ENCODE results near the gene SLC35E2B. TPM values are rescaled to one million over a fixed set of nuclear protein-coding genes. Genes with fewer than 3 reads are reported as not detected.

SLC35E2B gene
- total RNA-seq, 1 donor from 2014 or later: 42.8 TPM

DNA sequence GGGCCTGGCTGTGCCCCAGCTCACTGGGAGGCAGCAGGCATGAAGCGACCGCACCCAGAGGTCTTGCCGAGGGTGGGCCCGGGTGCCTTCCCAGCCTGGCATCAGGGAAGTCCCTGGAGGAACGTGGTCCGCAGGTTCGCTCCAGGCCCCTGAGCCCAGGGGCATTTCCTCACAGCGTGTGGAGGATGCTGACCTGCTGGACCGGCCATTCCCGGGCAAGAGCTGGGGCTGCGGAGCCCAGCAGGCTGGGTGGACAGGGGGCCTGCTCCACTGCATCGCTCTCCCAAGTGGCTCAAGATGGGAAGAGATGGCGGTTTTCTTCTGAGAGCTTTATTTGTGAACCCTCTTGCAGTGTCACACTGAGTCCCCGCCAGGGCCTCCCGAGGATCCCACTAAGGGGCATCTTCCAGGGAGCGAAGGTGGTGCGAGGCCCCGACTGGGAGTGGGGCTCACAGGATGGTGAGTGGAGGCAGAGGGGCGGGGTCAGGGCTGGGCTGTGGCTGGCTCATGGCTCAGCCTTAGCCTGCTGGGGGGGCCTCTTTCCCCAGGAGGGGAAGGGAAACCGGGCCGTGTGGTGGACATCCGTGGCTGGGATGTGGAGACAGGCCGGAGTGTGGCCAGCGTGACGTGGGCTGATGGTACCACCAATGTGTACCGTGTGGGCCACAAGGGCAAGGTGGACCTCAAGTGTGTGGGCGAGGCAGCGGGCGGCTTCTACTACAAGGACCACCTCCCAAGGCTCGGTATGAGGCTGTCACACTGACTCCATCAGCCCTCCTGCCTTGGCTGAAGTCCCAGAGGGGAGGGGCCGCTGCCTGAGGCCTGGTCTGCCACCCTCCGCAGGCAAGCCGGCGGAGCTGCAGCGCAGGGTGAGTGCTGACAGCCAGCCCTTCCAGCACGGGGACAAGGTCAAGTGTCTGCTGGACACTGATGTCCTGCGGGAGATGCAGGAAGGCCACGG lies 67.9 kb downstream of the SLC35E2B start:
- no peak for DNase-seq (ENCODE audit: low spot score)

DNA sequence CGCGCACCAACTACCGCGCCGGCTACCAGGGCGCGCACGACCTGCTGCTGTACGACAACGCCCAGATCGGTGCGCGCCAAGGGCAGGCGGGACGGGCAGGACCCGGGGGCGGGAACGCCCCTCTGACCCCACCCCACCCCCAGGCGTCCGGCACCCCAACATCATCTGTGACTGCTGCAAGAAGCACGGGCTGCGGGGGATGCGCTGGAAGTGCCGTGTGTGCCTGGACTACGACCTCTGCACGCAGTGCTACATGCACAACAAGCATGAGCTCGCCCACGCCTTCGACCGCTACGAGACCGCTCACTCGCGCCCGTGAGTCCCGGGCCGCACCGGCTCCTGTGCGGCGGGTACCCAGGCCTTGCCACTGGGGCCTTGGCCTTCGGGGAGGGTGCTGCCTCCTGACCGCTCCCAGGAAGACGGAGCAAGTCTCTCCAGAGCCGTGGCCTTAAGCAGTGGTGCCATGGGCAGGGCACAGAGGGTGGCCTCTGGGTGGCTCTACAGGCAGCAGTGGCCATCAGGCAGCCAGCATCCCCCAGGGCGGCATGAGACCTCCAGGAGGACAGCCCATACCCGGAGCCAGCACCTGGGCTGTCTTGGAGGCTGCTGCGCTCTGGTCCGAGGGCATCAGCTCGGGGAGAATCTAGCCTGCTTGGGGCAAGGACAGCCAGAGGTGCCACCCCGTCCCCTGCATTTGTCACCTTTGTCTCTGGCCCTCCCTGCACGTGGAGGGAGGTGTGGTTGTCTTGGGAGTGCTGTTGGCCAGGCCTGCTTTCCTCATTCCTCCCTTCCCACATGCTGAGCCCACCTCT lies 68.8 kb downstream of the SLC35E2B start:
- no peak for DNase-seq (ENCODE audit: low spot score)

DNA sequence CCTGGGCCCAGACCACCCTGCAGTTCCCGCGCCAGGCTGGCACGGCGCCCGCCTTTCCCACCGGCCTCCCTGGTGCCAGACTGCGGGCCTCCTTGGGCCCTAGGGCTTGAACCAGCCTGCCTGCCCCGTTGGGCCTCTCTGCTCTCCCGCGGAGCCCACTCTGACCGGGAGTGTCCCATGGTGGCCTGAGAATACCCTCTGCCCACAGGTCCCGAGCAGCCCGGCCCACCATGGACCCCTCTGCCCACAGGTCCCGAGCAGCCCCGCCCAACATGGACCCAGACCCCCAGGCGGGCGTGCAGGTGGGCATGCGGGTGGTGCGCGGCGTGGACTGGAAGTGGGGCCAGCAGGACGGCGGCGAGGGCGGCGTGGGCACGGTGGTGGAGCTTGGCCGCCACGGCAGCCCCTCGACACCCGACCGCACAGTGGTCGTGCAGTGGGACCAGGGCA lies 69.4 kb downstream of the SLC35E2B start:
- no peak for DNase-seq (ENCODE audit: low spot score)

DNA sequence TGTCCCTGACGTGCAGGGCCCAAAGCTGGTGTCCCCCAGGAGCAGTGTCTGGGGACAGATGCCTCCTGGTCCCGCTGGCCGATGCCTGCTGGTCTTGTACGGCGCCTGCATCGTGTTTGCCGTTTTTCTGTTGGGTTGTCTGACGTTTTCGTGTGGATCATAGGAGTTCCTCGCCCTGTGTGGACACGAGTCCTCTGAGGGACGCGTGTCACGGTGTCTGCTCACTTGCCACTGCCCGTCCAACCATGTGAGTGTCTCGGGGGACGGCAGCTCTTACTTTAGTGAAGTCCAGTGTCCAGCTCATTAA lies 69.9 kb downstream of the SLC35E2B start:
- no peak for DNase-seq (ENCODE audit: low spot score)

DNA sequence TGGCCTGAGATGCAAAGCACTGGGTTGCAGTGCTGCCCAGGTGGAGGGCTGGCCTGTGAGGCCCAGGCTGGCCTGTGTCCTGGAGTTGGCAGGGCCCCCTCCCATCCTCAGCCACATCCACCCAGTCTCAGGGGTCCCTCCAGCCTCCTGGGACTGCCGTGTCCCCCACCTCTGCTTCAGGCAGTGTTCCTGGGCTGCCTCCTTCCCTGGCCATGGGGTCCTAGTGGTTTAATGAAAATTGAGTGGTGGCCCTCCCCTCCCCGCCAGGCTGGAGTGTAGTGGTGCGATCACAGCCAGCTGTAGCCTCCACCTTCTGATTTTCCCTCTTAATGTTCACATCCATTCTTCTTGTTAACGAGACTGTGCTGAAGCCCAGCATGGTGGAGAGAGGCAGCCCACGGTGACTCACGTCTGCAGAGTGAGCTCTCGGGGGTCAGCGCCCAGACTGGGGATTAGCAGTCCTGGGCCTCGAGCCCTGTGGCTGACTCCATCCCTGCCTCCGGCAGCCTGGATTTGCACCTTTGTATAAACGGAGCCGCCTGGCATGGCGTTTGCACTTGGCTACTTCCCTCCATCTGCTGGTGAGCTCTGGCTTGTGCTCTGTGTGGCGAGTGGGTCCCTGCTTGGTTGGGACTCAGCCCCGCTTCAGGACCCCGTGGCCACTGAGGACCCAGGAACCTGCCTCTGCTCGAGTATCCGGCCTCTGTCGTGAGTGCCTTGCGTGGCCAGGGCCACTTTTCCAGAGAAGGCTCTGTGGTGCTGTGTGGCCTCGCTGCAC lies 70.4 kb downstream of the SLC35E2B start:
- no peak for DNase-seq (ENCODE audit: low spot score)

DNA sequence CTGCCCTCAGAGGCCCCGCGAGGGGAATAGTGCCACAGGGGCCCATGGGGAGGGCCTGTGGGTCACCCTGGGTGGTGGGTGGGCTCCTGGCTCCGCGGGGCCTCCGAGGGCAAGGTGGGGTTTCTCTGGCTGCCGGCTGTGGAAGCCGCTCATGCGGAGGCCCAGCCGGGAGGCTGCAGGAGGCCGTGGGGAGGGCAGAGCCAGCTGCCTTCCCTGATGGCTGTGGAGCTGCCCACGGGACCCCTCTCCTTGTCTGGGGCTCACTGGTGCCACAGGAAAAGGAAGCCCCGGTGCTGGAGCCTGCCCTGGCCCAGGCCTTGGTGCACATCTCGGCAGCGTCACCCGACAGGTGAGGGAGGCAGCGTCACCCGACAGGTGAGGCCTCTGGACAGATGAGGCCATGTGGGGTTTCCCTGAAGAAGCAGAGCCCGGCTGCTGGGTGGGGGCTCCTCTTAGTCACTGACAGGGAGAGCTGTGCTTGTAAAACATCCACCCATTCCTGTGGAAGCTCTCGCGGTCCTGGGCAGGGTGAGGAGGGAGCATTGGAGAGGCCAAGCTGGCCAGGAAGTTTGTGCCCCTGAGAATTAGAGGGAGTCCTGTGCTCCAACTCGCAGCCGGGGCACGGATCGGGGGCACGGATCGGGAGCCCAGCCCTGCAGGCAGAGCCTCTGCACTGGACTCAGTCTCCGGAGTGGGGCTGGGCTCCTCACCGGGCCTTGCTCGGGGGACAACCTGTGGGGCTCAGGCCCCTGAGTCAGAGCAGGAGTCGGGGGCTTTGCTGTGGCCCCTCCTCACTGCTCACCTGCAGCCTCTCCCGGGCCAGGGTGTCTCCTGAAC lies 71.2 kb downstream of the SLC35E2B start:
- DNase-seq (ENCODE audit: low spot score): no peak

DNA sequence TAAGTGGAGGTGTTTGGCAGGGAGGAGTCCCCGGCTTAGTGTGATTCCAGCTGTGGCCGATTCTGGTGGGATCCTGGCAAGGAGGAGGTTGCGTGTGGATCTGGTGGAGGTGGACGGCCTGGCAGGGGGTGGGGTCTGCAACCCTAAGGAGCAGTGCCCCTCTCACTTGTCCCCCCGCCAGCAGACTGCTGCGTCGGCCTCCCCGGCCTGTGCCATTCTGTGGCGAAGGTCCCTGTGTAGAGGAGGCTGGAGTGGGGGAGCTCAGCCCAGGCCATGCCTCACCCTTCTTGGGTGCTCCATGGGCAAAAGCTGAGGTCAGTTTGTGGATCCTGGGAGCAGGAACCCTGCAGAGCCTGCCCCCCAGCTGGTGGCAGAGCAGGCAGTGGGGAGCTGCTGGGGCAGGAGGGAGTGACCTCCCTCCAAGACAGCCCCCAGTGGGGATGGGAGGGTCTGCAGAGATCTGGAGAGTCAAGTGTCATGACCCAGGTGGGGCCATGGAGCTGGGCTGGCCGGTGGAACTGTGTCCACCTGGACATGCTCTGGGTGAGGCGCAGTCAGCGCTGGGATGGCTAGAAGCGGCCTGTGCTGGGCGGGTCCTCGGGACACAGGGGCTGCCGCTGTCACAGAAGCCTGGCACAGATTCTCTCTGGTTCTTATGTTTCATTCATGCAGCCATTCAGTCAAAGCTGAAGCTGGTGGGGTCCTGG lies 72.0 kb downstream of the SLC35E2B start:
- no peak for DNase-seq (ENCODE audit: low spot score)

DNA sequence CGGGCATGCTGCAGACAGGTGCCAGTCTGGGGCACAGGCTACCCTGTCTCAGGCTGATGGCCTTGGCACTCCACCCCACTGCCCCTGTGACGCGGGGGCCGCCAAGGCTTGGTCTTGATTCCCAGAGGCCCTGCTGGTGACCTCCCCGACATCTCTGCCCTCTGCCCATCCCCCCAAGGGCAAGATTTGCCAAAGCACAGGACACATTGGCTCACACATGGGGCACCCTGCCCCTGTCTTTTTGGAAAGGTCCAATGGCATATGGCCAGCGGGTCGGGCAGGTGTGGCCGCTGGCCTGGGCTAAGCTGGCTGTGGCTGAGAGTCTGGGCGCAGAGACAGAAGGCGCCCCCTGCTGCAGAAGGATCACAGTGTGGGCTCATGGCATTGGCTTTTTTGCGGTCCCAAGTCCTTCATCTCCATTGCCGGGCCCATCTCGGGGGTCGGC lies 72.7 kb downstream of the SLC35E2B start:
- no peak for DNase-seq (ENCODE audit: low spot score)

DNA sequence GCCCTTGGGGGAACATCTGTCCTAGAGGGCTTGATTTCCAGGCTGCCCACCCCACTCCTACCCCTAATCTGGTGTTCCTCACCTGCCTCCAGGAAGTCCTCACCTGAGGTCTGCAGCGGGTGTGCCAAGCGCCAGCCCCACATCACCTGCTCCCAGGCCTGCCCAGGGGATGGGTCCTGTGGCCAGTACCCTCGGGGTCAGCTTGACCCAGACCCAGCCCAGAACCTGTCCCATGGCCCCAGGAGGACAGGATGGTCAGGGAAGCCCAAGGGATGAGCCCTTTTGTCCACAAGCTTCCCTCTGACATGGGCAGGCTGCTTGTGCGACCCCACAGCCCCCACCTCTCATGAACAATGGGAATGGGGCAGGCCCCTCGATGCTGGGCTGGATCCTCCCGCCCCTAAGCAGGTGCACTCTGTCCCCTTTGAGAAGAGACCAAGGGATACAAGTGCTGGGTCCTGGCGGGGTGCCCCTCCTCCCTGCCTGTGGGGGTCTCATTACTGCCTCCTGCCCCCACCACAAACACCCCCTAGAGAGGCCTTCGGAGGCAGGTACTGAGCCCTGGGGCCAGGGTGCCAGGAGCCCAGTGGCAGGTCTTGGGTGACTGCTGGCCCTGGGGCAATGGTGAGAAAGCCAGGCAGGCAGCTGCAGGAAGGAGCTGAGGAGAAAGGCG lies 74.1 kb downstream of the SLC35E2B start:
- no peak for DNase-seq (ENCODE audit: low spot score)

DNA sequence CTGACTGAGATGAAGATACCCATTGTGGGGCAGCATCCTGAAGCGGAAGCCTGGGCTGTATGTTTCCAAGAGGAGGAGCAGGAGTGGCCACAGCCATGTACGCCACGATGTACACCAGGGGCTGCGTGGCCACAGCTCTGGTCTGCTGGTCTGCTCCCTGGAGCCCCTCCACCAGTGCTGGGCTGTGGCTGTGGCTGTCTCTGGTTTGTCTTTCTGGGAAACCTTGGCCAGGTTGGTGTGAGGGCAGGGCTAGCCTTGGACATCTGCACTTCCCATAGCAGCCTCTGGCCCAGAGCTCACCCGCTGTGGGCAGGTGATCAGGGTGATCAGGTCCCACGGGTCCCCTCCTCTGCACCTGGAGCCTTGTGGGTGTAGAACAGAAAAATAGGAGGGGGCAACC lies 74.7 kb downstream of the SLC35E2B start:
- DNase-seq (ENCODE audit: low spot score): no peak

DNA sequence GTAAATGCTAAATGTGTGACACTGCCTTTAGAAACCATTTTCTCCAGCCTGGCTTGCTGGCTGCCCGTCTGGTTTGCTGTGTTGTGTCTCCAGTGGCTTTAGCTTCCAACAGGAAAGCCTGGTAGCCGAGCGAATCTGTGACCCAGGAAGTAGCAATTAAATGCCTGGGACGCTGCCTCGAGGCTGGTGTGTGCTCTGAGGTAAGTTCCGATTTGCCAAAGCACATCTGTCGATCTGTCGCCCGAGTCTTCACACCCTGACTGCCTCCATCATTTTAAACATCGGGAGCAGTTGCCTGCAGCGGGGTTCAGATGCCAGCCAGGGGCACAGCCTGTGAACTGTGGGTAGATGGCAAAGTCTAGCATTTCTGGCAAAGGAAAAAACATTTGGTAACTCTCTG lies 75.1 kb downstream of the SLC35E2B start:
- DNase-seq (ENCODE audit: low spot score): no peak

DNA sequence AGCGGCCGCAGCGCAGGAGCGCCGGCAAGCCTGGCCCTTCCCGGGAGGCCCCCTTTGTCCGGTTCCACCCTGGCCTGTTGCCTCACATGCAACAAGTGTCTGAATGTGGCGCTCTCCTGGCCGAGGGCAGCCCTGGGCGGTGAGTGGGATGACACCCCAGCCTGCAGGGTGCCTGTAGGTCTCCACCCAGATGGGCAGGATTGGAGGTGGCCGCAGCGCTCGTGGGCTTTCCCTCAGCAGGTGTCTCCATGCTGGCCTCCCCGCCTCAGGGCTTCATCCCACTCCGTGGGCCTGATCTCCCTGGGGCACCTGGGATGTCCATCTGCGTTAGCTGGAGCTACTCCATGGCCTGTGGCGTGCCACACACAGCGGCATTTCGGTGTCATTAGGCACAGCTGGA lies 75.8 kb downstream of the SLC35E2B start:
- DNase-seq (ENCODE audit: low spot score): no peak

DNA sequence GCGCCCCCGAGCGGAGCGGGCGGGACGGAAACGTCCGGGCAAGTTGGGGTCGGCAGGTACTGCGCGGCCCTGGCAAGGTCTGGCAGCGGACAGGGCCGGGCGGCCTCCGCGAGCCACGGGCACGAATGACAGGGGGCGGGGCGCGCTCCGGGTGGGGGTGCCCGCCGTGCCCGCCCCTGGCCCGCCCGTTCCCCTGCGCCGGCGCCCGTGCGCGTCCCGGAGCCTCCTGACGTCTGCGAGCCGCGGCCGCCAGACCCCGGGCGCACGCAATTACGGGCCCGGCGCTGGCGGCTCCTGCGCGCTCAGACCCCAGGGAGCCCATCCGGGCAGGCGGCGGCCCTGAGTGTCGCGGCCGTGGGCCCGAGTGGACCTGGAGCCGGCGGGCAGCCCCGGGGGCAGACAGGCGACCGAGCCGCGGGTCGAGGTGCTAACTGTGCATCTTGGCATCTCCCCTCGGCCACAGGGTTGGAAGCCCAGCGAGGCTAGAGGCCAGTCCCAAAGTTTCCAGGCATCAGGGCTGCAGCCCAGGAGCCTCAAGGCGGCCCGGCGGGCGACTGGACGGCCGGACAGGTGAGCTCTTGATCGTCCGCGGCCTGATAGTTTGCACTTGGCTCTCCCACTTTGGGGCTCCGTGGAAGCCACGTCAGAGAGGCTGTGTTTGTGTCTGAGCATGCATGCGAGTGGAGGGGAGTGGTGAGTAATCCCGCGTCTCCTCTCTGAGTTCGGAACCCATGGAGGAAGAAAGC lies 76.4 kb downstream of the SLC35E2B start:
- DNase-seq (ENCODE audit: low spot score): no peak

DNA sequence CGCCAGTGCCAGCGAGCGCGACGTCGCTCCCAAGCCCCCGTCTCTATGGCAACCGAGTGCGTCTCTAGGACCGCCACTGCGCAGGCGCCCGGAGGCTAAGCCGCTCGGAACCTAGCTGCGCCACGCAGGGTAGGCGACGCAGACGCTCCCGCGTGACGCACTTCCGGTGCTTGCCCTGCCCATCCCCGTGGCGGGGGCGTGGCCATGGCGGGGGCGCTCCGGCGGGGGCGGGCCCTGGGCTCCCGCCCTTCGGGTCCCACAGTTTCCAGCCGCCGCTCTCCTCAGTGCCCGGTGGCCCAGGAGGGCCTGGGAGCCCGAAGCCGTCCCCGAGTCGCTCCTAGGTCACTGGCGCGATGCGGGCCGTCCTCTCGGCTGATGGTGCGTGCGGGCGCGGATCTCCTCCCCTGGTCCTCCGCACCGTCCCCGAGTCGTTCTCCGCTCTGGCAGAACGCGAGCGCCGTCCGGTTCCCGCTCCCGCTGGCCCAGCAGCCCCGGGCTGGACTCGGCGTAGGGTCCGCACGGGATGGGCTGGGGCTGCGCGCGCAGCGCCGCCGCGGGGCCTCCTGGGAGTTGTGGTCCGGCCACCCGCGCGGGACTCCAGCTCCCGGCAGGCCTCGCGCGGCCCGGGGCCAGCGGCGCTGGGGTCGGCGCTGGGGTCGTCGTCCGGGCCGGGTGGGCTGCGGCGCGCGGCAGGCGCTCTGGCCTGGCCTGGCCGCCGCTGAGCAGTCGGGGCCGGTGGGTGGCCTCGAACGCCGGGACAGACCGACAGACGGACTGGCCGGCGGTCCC lies 77.1 kb downstream of the SLC35E2B start, which contains the start of gene MIB2:
TSS of gene MIB2 (plus strand) at position 245 of the 789 bp plus-strand sequence. CDS start 7,953 bp downstream, outside the sequence.
- DNase-seq (ENCODE audit: low spot score): peak; percentile 96

DNA sequence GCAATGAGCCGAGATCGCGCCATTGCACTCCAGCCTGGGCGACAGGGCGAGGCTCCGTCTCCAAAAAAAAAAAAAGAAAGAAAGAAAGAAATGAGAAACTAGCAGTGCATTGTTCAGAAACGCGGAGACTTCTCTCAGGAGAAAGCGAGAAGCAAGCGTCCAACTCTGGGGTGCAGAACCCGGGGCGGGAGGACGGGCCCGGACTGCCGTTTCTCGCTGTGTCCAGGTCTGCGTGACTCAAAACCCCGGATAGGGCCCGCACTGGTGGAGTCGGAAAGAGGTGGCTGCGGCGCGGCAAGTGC lies 77.7 kb downstream of the SLC35E2B start:
- DNase-seq (ENCODE audit: low spot score): no peak

DNA sequence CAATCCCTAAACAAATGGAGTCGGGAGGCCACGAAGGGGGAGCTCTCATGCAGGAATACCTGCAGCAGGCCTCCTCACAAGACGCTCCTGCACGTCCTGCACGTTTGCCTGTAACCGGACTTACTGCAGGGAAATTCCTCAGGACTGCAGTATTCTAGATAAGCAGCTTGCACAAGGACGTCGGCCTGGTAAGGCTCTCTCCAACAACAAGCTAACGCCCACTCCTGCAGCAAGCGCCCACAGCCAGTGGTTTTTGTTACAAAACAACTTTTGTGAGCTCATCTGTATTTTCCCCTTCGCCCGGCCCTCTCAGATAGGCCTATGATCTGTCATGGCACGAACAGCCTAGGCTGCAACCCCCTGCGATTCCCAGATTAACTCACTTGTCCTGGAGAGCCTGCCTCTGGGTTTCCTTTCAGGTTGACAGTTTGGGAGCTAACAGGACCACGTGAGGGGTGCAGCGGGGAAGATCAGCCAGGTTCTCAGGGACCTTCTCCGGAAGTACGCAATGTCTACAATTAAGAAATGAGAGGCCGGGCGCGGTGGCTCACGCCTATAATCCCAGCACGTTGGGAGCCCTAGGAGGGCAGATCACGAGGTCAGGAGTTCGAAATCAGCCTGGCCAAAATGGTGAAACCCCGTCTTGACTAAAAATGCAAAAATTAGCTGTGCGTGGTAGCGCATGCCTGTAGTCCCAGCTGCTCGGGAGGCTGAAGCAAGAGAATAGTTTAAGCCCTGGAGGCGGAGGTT lies 78.2 kb downstream of the SLC35E2B start:
- DNase-seq (ENCODE audit: low spot score): no peak

DNA sequence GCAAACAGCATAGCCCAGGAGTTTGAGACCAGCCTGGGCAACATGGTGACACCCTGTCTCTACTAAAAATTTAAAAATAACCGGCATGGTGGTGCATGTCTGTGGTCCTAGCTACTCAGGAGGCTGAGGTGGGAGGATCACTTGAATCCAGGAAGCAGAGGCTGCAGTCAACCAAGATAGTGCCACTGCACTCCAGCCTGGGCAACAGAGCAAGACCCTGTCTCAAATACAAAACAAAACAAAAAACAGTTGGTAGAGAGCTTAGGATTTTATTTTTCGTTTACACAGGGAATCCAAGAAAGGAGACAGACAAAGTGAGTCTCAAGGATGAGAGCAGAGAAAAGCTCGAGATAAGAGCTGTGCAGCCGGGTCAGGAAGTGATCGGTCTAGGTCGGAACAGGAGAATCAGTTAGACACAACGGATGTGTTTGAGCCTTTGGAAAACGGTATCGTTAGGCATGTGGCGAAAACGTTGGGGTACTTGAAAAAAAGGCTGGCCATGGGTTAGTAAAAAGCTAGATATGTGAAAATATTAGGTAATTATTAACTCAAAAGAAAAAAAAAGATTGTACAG lies 79.0 kb downstream of the SLC35E2B start:
- no peak for DNase-seq (ENCODE audit: low spot score)

DNA sequence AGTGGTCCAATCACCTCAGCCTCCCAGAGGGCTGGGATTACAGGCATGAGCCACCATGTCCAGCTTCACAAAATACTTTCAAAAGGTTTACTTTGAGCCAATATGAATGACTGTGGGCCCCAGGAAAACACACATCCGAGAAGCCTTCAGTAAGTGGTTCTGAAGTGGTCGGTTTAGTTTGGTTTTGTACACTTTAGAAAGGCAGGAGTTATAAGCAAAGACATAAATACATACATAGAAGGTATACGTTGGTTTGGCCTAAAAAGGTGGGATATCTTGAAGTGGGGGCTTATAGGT lies 80.5 kb downstream of the SLC35E2B start:
- no peak for DNase-seq (ENCODE audit: low spot score)
